Measurements from ENCODE around the gene TPM4.

GRCh38 chr19:16036397-16036925, 39.8 kb upstream of the TPM4 start:
- TF ChIP-seq TAF1 (IDR thresholded peaks at IDR 0.05; ENCODE audit: low read depth): no peak
- no peak for TF ChIP-seq EZH2 (IDR thresholded peaks at IDR 0.05; ENCODE audit: borderline replicate concordance, insufficient read depth, low read length, poor library complexity, severe bottlenecking)
- TF ChIP-seq CTCF (IDR thresholded peaks at IDR 0.05; ENCODE audit: poor library complexity, severe bottlenecking): no peak
- TF ChIP-seq REST (IDR thresholded peaks at IDR 0.05; ENCODE audit: borderline replicate concordance): no peak
- TF ChIP-seq RAD21 (conservative IDR thresholded peaks at IDR 0.05): no peak
- no peak for TF ChIP-seq MXI1 (conservative IDR thresholded peaks at IDR 0.05; ENCODE audit: poor library complexity, severe bottlenecking)
